HG02970 (cell line): ENCODE results near the gene HIBADH.
"Not testable (repeated sequence)": the region's sequence is repeated elsewhere in the genome, so short reads cannot be mapped to it uniquely, and the experiment has no call there.

ENCODE experiments used
- ATAC-seq: cut with Tn5 transposase; IDR thresholded peaks from one replicate; pipeline ENCODE4 v1.9.1; 2021; ENCODE audit warnings: mild to moderate bottlenecking, moderate library complexity, moderate number of reproducible peaks; ENCODE audit not compliant: unreplicated experiment, low FRiP score

Gene HIBADH

GRCh38 chr7:27639851-27640250 is 22.8 kb downstream of the HIBADH start:
- no peak for ATAC-seq

GRCh38 chr7:27639048-27639447 is 23.6 kb downstream of the HIBADH start:
- ATAC-seq, result not testable (repeated sequence)

- ATAC-seq, result no peak
Measured at GRCh38 chr7:27636326-27637006, 26.2 kb downstream of the HIBADH start.

GRCh38 chr7:27635728-27636127 is 27.0 kb downstream of the HIBADH start:
- ATAC-seq, result no peak

GRCh38 chr7:27634671-27635493 is 27.8 kb downstream of the HIBADH start:
- ATAC-seq, result no peak

GRCh38 chr7:27633062-27633461 is 29.6 kb downstream of the HIBADH start:
- no peak for ATAC-seq

- ATAC-seq, result no peak
Measured at GRCh38 chr7:27631391-27631790, 31.3 kb downstream of the HIBADH start.

GRCh38 chr7:27627146-27627545 is 35.5 kb downstream of the HIBADH start:
- ATAC-seq, result no peak

GRCh38 chr7:27619492-27619891 is 43.2 kb downstream of the HIBADH start:
- ATAC-seq, result no peak

- no peak for ATAC-seq
Measured at GRCh38 chr7:27617651-27618381, 44.9 kb downstream of the HIBADH start.

GRCh38 chr7:27616914-27617548 is 45.7 kb downstream of the HIBADH start:
- ATAC-seq, result no peak

GRCh38 chr7:27616186-27616491 is 46.5 kb downstream of the HIBADH start:
- no peak for ATAC-seq

- ATAC-seq, result no peak
Measured at GRCh38 chr7:27615420-27616185, 47.1 kb downstream of the HIBADH start.

GRCh38 chr7:27614095-27614494 is 48.6 kb downstream of the HIBADH start:
- ATAC-seq, result no peak

- ATAC-seq, result no peak
Measured at GRCh38 chr7:27611059-27611458, 51.6 kb downstream of the HIBADH start.

- ATAC-seq, result no peak
Measured at GRCh38 chr7:27608776-27609495, 53.7 kb downstream of the HIBADH start.

GRCh38 chr7:27607210-27607606 is 55.5 kb downstream of the HIBADH start:
- ATAC-seq, result no peak

- no peak for ATAC-seq
Measured at GRCh38 chr7:27606270-27607209, 56.1 kb downstream of the HIBADH start.
